ENCODE measurements around the gene INTS12. TPM values are rescaled to one million over a fixed set of nuclear protein-coding genes. Genes with fewer than 3 reads are reported as not detected.
"Not testable (repeated sequence)": the region's sequence is repeated elsewhere in the genome, so short reads cannot be mapped to it uniquely, and the experiment has no call there.

INTS12 gene
- total and polyA plus RNA-seq, 4 donors, result 15.0 to 24.1 (median 17.2) TPM

GRCh38 chr4:105751718-105752299 lies 43.3 kb upstream of the INTS12 start:
- Histone ChIP-seq H3K27ac (ENCODE audit: low read depth in 1 of 2, low read length in 1 of 2) (no peak overlapping the region), H3K9ac (ENCODE audit: insufficient read depth in 1 of 2, low read length in 2 of 2) (no peak overlapping the region), H3K4me1 (ENCODE audit: control insufficient read depth in 5 of 5, insufficient read depth in 5 of 5, low read length in 5 of 5) (no peaks in the 10 kb centered on the region), H3K4me3 (no peak overlapping the region), H3K36me3 (ENCODE audit: control insufficient read depth in 4 of 4, insufficient read depth in 4 of 4, low read length in 4 of 4) (no peaks in the 10 kb centered on the region), H3K9me3 (ENCODE audit: control insufficient read depth in 4 of 4, insufficient read depth in 3 of 4, low read length in 3 of 4) (no peaks in the 10 kb centered on the region), H3K27me3 (ENCODE audit: control insufficient read depth in 3 of 3, insufficient read depth in 3 of 3, low read length in 2 of 3) (no peaks in the 10 kb centered on the region)
- ATAC-seq (ENCODE audit: insufficient read depth, low FRiP score) (no peak), DNase-seq (no peak)
- WGBS, 2 donors, result 46 to 65% methylated on average over 2 of the region's 2 CpGs
- TF ChIP-seq, protein P1, sequence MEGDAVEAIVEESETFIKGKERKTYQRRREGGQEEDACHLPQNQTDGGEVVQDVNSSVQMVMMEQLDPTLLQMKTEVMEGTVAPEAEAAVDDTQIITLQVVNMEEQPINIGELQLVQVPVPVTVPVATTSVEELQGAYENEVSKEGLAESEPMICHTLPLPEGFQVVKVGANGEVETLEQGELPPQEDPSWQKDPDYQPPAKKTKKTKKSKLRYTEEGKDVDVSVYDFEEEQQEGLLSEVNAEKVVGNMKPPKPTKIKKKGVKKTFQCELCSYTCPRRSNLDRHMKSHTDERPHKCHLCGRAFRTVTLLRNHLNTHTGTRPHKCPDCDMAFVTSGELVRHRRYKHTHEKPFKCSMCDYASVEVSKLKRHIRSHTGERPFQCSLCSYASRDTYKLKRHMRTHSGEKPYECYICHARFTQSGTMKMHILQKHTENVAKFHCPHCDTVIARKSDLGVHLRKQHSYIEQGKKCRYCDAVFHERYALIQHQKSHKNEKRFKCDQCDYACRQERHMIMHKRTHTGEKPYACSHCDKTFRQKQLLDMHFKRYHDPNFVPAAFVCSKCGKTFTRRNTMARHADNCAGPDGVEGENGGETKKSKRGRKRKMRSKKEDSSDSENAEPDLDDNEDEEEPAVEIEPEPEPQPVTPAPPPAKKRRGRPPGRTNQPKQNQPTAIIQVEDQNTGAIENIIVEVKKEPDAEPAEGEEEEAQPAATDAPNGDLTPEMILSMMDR (IDR thresholded peaks at IDR 0.05; ENCODE audit: control extremely low read depth, extremely low read depth), result no peak

GRCh38 chr4:105748222-105748621 lies 39.7 kb upstream of the INTS12 start:
- H3K27ac ChIP-seq (ENCODE audit: low read depth in 1 of 2, low read length in 1 of 2), result no peak overlapping the region
- H3K9ac ChIP-seq (ENCODE audit: insufficient read depth in 1 of 2, low read length in 2 of 2), result no peak overlapping the region
- TF ChIP-seq, protein P1 (IDR thresholded peaks at IDR 0.05; ENCODE audit: control extremely low read depth, extremely low read depth), result no peak
- DNase-seq (no peak), ATAC-seq (ENCODE audit: insufficient read depth, low FRiP score) (no peak)
- no peak overlapping the region for H3K4me3 ChIP-seq
- no peaks in the 10 kb centered on the region for H3K4me1 ChIP-seq (ENCODE audit: control insufficient read depth in 5 of 5, insufficient read depth in 5 of 5, low read length in 5 of 5)
- 96 to 97% methylated on average over 3 of the region's 3 CpGs for WGBS, 2 donors
- H3K36me3 ChIP-seq (ENCODE audit: control insufficient read depth in 4 of 4, insufficient read depth in 4 of 4, low read length in 4 of 4), result no peaks in the 10 kb centered on the region
- no peaks in the 10 kb centered on the region for H3K9me3 ChIP-seq (ENCODE audit: control insufficient read depth in 4 of 4, insufficient read depth in 3 of 4, low read length in 3 of 4)
- no peaks in the 10 kb centered on the region for H3K27me3 ChIP-seq (ENCODE audit: control insufficient read depth in 3 of 3, insufficient read depth in 3 of 3, low read length in 2 of 3)

GRCh38 chr4:105741548-105741947 lies 33.1 kb upstream of the INTS12 start:
- peaks cover 0 to 8% (median 2%) of the 10 kb centered on the region in 4 donors for H3K9me3 ChIP-seq (ENCODE audit: control insufficient read depth in 4 of 4, insufficient read depth in 3 of 4, low read length in 3 of 4)
- peaks cover 0 to 4% (median 0%) of the 10 kb centered on the region in 4 donors for H3K36me3 ChIP-seq (ENCODE audit: control insufficient read depth in 4 of 4, insufficient read depth in 4 of 4, low read length in 4 of 4)
- no peaks in the 10 kb centered on the region for H3K27me3 ChIP-seq (ENCODE audit: control insufficient read depth in 3 of 3, insufficient read depth in 3 of 3, low read length in 2 of 3)
- no peak for ATAC-seq (ENCODE audit: insufficient read depth, low FRiP score)
- no peak overlapping the region for H3K9ac ChIP-seq (ENCODE audit: insufficient read depth in 1 of 2, low read length in 2 of 2)
- no peak overlapping the region for H3K4me3 ChIP-seq
- DNase-seq, result no peak
- H3K27ac ChIP-seq (ENCODE audit: low read depth in 1 of 2, low read length in 1 of 2), result no peak overlapping the region
- WGBS, 2 donors, result 81 to 92% methylated on average over 2 of the region's 2 CpGs
- TF ChIP-seq, protein P1 (IDR thresholded peaks at IDR 0.05; ENCODE audit: control extremely low read depth, extremely low read depth), result no peak
- no peaks in the 10 kb centered on the region for H3K4me1 ChIP-seq (ENCODE audit: control insufficient read depth in 5 of 5, insufficient read depth in 5 of 5, low read length in 5 of 5)

DNA sequence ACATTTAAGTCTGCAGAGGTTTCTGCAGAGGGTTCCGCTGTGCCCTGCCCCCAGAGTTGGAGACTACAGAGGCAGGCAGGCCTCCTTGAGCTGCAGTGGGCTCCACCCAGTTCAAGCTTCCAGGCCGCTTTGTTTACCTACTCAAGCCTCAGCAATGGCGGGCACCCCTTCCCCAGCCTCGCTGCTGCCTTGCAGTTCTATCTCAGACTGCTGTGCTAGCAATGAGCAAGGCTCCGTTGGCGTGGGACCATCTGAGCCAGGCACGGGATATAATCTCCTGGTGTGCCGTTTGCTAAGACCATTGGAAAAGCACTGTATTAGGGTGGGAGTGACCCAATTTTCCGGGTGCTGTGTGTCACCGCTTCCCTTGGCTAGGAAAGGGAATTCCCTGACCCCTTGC lies 26.7 kb upstream of the INTS12 start:
- WGBS, 2 donors, result 86 to 98% methylated on average over 10 of the region's 10 CpGs
- ATAC-seq (ENCODE audit: insufficient read depth, low FRiP score); H3K36me3 ChIP-seq (ENCODE audit: control insufficient read depth in 4 of 4, insufficient read depth in 4 of 4, low read length in 4 of 4); DNase-seq; H3K4me1 ChIP-seq (ENCODE audit: control insufficient read depth in 5 of 5, insufficient read depth in 5 of 5, low read length in 5 of 5); H3K4me3 ChIP-seq; H3K27me3 ChIP-seq (ENCODE audit: control insufficient read depth in 3 of 3, insufficient read depth in 3 of 3, low read length in 2 of 3); H3K9ac ChIP-seq (ENCODE audit: insufficient read depth in 1 of 2, low read length in 2 of 2); H3K27ac ChIP-seq (ENCODE audit: low read depth in 1 of 2, low read length in 1 of 2): not testable (repeated sequence)
- peaks cover 0 to 11% (median 4%) of the 10 kb centered on the region in 4 donors for H3K9me3 ChIP-seq (ENCODE audit: control insufficient read depth in 4 of 4, insufficient read depth in 3 of 4, low read length in 3 of 4)

GRCh38 chr4:105729895-105730294 lies 21.4 kb upstream of the INTS12 start:
- H3K4me1 ChIP-seq (ENCODE audit: control insufficient read depth in 5 of 5, insufficient read depth in 5 of 5, low read length in 5 of 5); ATAC-seq (ENCODE audit: insufficient read depth, low FRiP score); H3K27me3 ChIP-seq (ENCODE audit: control insufficient read depth in 3 of 3, insufficient read depth in 3 of 3, low read length in 2 of 3); H3K4me3 ChIP-seq; DNase-seq; H3K27ac ChIP-seq (ENCODE audit: low read depth in 1 of 2, low read length in 1 of 2); H3K9ac ChIP-seq (ENCODE audit: insufficient read depth in 1 of 2, low read length in 2 of 2); H3K36me3 ChIP-seq (ENCODE audit: control insufficient read depth in 4 of 4, insufficient read depth in 4 of 4, low read length in 4 of 4); H3K9me3 ChIP-seq (ENCODE audit: control insufficient read depth in 4 of 4, insufficient read depth in 3 of 4, low read length in 3 of 4): not testable (repeated sequence)
- WGBS, 2 donors, result 97% methylated on average over 4 of the region's 4 CpGs

Data from lung (tissue), 12 donors.